Measurements from ENCODE around the gene STK32C. TPM values are rescaled to one million over a fixed set of nuclear protein-coding genes. Genes with fewer than 3 reads are reported as not detected.
"Not testable (repeated sequence)": the region's sequence is repeated elsewhere in the genome, so short reads cannot be mapped to it uniquely, and the experiment has no call there.

Gene STK32C
- total RNA-seq, 1 donor = 4.2 TPM

DNA sequence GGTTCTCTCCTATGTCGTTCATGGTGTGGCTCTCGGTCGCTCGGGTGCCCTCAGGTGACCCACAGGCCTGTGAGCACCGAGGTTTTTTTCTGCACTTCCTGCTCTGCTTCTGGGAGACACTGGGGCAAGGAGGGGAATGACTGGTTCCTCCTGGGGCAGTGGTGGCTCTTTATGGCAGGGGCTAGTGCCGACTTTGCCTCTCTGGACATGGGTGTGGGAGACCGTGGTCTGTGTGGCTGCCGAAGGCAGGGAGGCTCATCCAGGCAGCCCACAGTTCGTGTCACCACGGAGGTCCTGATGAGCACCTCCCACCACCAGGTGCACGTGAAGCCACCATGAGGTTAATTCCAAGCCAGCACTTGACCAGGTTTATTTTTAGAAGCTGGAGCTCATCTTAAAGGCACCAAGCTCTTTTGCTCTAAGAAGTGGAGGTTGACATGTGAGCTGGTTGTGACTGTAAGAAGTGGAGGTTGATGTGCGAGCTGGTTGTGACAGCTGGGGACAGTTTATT lies 145.7 kb downstream of the STK32C start:
- Histone ChIP-seq H3K4me3 (ENCODE audit: low read length) (no peak overlapping the region), H3K9me3 (ENCODE audit: low read depth, low read length) (no peaks in the 10 kb centered on the region), H3K4me1 (ENCODE audit: insufficient read depth, low read length) (peaks cover 14% of the 10 kb centered on the region), H3K27me3 (ENCODE audit: insufficient read depth, low read length) (no peaks in the 10 kb centered on the region)

DNA sequence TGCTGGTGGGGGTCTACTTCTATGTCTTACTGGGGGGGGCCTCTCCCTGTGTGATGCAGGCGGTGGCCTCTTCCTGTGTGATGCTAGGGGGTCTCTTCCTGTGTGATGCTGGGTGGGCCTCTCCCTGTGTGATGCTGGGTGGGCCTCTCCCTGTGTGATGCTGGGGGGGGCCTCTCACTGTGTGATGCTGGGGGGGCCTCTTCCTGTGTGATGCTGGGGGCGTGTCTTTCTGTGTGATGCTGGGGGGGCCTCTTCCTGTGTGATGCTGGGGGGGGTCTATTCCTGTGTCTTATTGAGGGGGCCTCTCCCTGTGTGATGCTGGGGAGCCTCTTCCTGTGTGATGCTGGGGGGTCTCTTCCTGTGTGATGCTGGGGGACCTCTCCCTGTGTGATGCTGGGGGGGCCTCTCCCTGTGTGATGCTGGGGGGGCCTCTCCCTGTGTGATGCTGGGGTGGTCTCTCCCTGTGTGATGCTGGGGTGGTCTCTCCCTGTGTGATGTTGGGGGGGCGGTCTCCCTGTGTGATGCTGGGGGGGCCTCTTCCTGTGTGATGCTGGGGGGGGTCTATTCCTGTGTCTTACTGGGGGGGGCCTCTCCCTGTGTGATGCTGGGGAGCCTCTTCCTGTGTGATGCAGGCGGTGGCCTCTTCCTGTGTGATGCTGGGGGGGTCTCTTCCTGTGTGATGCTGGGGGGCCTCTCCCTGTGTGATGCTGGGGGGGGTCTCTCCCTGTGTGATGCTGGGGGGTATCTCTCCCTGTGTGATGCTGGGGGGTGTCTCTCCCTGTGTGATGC lies 146.7 kb downstream of the STK32C start:
- H3K4me1 ChIP-seq (ENCODE audit: insufficient read depth, low read length) = peaks cover 14% of the 10 kb centered on the region
- not testable (repeated sequence) for H3K4me3 ChIP-seq (ENCODE audit: low read length); H3K27me3 ChIP-seq (ENCODE audit: insufficient read depth, low read length); H3K9me3 ChIP-seq (ENCODE audit: low read depth, low read length)

DNA sequence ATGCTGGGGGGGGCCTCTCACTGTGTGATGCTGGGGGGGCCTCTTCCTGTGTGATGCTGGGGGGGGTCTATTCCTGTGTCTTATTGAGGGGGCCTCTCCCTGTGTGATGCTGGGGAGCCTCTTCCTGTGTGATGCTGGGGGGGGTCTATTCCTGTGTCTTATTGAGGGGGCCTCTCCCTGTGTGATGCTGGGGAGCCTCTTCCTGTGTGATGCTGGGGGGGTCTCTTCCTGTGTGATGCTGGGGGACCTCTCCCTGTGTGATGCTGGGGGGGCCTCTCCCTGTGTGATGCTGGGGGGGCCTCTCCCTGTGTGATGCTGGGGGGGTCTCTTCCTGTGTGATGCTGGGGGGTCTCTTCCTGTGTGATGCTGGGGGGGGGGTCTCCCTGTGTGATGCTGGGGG lies 147.5 kb downstream of the STK32C start:
- H3K9me3 ChIP-seq (ENCODE audit: low read depth, low read length); H3K4me3 ChIP-seq (ENCODE audit: low read length); H3K27me3 ChIP-seq (ENCODE audit: insufficient read depth, low read length): not testable (repeated sequence)
- peaks cover 14% of the 10 kb centered on the region for H3K4me1 ChIP-seq (ENCODE audit: insufficient read depth, low read length)

DNA sequence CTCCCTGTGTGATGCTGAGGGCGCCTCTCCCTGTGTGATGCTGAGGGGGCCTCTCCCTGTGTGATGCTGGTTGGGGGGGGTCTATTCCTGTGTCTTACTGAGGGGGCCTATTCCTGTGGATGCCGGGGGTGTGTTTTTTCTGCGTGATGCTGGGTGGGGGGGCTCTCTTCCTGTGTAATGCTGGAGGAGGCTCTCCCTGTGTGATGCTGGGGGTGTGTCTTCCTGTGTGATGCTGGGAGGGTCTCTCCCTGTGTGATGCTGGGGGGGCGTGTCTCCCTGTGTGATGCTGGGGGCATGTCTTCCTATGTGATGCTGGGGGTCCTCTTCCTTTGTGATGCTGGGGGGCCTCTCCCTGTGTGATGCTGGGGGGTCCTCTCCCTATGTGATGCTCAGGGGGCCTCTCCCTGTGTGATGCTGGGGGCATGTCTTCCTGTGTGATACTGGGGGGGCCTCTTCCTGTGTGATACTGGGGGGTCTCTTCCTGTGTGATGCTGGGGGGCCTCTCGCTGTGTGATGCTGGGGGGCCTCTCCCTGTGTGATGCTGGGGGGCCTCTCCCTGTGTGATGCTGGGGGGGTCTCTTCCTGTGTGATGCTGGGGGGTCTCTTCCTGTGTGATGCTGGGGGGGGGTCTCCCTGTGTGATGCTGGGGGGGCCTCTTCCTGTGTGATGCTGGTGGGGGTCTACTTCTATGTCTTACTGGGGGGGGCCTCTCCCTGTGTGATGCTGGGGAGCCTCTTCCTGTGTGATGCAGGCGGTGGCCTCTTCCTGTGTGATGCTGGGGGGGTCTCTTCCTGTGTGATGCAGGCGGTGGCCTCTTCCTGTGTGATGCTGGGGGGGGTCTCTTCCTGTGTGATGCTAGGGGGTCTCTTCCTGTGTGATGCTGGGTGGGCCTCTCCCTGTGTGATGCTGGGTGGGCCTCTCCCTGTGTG lies 148.2 kb downstream of the STK32C start:
- not testable (repeated sequence) for H3K27me3 ChIP-seq (ENCODE audit: insufficient read depth, low read length); H3K9me3 ChIP-seq (ENCODE audit: low read depth, low read length); H3K4me3 ChIP-seq (ENCODE audit: low read length)
- H3K4me1 ChIP-seq (ENCODE audit: insufficient read depth, low read length) = peaks cover 14% of the 10 kb centered on the region

DNA sequence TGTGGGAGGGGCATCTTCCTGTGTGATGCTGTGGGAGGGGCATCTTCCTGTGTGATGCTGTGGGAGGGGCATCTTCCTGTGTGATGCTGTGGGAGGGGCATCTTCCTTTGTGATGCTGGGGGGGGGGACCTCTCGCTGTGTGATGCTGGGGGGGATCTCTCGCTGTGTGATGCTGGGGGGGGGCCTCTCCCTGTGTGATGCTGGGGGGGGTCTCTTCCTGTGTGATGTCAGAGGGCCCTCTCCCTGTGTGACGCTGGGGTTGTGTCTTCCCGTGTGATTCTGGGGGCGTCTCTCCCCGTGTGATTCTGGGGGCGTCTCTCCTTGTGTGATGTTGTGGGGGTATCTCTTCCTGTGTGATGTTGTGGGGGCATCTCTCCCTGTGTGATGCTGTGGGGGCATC lies 148.9 kb downstream of the STK32C start:
- no peaks in the 10 kb centered on the region for H3K9me3 ChIP-seq (ENCODE audit: low read depth, low read length)
- no peaks in the 10 kb centered on the region for H3K27me3 ChIP-seq (ENCODE audit: insufficient read depth, low read length)
- peaks cover 14% of the 10 kb centered on the region for H3K4me1 ChIP-seq (ENCODE audit: insufficient read depth, low read length)
- no peak overlapping the region for H3K4me3 ChIP-seq (ENCODE audit: low read length)

DNA sequence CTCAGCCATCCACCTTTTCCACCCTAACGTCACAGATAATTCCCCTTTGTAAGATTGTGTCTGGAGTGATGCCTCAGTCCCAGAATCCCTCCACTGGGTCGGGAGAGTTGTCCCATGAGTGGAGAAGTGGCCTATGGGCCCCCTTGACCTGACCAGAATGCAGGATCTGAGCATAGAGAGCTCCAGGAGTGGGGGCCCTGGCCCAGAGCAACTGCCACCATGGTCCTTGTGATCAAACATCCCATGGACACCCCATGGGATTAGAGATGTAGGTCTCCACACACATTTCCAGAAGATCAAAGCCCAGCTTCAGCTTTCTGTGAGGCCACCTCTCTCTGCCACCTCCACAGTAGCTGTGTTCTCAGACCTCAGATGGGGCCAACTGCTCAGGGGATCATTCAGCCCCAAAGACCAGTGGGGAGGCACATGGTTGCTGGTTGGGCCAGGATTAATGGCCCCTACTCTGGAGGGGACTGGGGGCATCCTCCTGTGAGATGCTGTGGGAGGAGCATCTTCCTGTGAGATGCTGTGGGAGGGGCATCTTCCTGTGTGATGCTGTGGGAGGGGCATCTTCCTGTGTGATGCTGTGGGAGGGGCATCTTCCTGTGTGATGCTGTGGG lies 149.5 kb downstream of the STK32C start:
- Histone ChIP-seq H3K4me1 (ENCODE audit: insufficient read depth, low read length) (peaks cover 14% of the 10 kb centered on the region), H3K9me3 (ENCODE audit: low read depth, low read length) (no peaks in the 10 kb centered on the region), H3K4me3 (ENCODE audit: low read length) (no peak overlapping the region), H3K27me3 (ENCODE audit: insufficient read depth, low read length) (no peaks in the 10 kb centered on the region)

Other genes with a start within 250 kb of the STK32C start
- gene JAKMIP3, start 242.0 kb downstream of the STK32C start, total RNA-seq = 0.21 TPM
- gene DPYSL4, start 121.0 kb downstream of the STK32C start, total RNA-seq = 0.21 TPM
- 1.4 TPM for gene LRRC27, start 24.2 kb upstream of the STK32C start, total RNA-seq
- gene PWWP2B, start 89.2 kb upstream of the STK32C start, total RNA-seq = 17.9 TPM
- gene INPP5A, start 229.8 kb upstream of the STK32C start, total RNA-seq = 18.6 TPM